Glutamatergic neuron (in vitro differentiated cells): ENCODE results near the gene DLG1. TPM values are rescaled to one million over a fixed set of nuclear protein-coding genes. Genes with fewer than 3 reads are reported as not detected.

Source experiments
- DNase-seq: peaks from one replicate; pipeline ENCODE4 v3.0.0; 2022
- H3K27ac Mint-ChIP-seq: one replicate; pipeline ENCODE4 v1.8.0; 2020; ENCODE audit warnings: mild to moderate bottlenecking, mixed read lengths, inconsistent platforms; ENCODE audit not compliant: unreplicated experiment
- H3K27me3 Mint-ChIP-seq: one replicate; pipeline ENCODE4 v1.8.0; 2020; ENCODE audit warnings: mild to moderate bottlenecking, moderate library complexity, mixed read lengths, inconsistent platforms; ENCODE audit not compliant: unreplicated experiment
- H3K36me3 Mint-ChIP-seq: one replicate; pipeline ENCODE4 v1.8.0; 2020; ENCODE audit warnings: mild to moderate bottlenecking, mixed read lengths, inconsistent platforms; ENCODE audit not compliant: unreplicated experiment
- H3K4me1 Mint-ChIP-seq: one replicate; pipeline ENCODE4 v1.8.0; 2020; ENCODE audit warnings: mild to moderate bottlenecking, low read depth, mixed read lengths, inconsistent platforms; ENCODE audit not compliant: unreplicated experiment
- H3K4me3 Mint-ChIP-seq: one replicate; pipeline ENCODE4 v1.8.0; 2020; ENCODE audit warnings: mild to moderate bottlenecking, mixed read lengths, inconsistent platforms; ENCODE audit not compliant: unreplicated experiment
- H3K9me3 Mint-ChIP-seq: one replicate; pipeline ENCODE4 v1.8.0; 2020; ENCODE audit warnings: mild to moderate bottlenecking, moderate library complexity, mixed read lengths, inconsistent platforms; ENCODE audit not compliant: unreplicated experiment
- total RNA-seq: library from RNA; stranded (reverse); fragmentation: NEBNext Ultra II Directional; extraction: Animal tissue kit (Norgen Biotek cat#: 25700); gene quantifications from one replicate; pipeline ENCODE4 v1.2.1, GENCODE V29; 2021; ENCODE audit not compliant: unreplicated experiment
- TF ChIP-seq, protein P1 (sequence below): fragments of 200-600 bp; sonication (generic); IDR thresholded peaks from one replicate; pipeline ENCODE4 v1.5.0; 2021; ENCODE audit not compliant: partially characterized antibody, unreplicated experiment

DLG1 gene
- total RNA-seq, 1 donor from 2014 or later, result 66.0 TPM

DNA sequence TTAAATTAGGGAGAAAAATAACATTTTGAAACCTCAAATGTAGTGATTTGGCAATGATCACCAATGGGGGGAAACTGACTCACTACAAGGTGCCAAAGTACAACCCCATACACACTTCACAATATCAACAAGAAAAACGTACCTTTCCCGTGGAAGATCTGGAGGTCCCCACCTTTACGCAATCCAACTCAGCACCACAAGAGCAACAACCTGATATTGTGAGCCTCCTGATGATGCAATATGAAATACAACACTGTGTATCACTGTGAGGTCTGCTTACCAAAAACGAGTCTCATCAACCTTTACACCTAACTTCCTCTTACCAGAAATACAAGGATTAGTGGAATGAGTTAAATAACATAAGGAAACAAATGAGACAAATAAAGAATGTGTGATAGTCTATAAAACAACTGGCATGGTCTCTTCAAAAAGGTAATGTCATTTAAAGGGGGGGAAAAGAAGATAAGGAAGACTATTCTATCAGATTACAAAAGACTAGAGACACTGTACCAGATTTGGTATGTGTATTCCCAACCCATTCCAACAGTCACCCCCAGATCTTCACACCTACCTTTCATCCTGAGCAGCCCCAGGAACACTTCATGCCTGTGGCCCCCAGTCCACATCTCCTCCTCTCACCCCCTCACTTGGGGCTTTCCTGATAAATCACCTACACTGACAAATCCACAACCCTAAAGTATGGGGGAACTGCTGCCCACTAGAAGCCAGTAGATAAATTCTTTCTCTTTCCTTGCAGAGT is 27.7 kb downstream of the DLG1 start:
- DNase-seq, result no peak
- no peak overlapping the region for H3K4me3 Mint-ChIP-seq
- peaks cover 2% of the 10 kb centered on the region for H3K4me1 Mint-ChIP-seq
- TF ChIP-seq, protein P1, sequence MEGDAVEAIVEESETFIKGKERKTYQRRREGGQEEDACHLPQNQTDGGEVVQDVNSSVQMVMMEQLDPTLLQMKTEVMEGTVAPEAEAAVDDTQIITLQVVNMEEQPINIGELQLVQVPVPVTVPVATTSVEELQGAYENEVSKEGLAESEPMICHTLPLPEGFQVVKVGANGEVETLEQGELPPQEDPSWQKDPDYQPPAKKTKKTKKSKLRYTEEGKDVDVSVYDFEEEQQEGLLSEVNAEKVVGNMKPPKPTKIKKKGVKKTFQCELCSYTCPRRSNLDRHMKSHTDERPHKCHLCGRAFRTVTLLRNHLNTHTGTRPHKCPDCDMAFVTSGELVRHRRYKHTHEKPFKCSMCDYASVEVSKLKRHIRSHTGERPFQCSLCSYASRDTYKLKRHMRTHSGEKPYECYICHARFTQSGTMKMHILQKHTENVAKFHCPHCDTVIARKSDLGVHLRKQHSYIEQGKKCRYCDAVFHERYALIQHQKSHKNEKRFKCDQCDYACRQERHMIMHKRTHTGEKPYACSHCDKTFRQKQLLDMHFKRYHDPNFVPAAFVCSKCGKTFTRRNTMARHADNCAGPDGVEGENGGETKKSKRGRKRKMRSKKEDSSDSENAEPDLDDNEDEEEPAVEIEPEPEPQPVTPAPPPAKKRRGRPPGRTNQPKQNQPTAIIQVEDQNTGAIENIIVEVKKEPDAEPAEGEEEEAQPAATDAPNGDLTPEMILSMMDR, result no peak
- H3K9me3 Mint-ChIP-seq, result no peaks in the 10 kb centered on the region
- no peak overlapping the region for H3K27ac Mint-ChIP-seq
- peaks cover 5% of the 10 kb centered on the region for H3K36me3 Mint-ChIP-seq
- H3K27me3 Mint-ChIP-seq, result no peaks in the 10 kb centered on the region

DNA sequence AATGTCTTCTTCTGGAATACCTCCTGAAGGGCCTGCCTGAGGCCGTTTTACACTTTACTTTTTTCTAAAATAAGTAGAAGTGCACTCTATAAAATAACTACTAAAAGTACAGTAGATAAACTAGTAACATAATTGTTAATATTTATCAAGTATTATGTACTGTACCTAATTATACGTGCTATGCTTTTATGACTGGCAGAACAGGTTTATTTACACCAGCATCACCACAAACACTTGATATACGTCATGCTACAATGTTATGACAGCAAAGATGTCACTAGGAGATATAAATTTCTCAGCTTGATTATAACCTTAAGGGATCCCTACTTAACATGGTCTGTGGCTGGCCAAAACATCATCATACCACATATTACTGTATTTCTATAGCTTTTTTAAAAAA is 29.4 kb downstream of the DLG1 start:
- H3K27me3 Mint-ChIP-seq, result no peaks in the 10 kb centered on the region
- peaks cover 5% of the 10 kb centered on the region for H3K4me1 Mint-ChIP-seq
- TF ChIP-seq, protein P1, result no peak
- no peak for DNase-seq
- H3K4me3 Mint-ChIP-seq, result no peak overlapping the region
- H3K9me3 Mint-ChIP-seq, result no peaks in the 10 kb centered on the region
- H3K36me3 Mint-ChIP-seq, result peaks cover 5% of the 10 kb centered on the region
- no peak overlapping the region for H3K27ac Mint-ChIP-seq

DNA sequence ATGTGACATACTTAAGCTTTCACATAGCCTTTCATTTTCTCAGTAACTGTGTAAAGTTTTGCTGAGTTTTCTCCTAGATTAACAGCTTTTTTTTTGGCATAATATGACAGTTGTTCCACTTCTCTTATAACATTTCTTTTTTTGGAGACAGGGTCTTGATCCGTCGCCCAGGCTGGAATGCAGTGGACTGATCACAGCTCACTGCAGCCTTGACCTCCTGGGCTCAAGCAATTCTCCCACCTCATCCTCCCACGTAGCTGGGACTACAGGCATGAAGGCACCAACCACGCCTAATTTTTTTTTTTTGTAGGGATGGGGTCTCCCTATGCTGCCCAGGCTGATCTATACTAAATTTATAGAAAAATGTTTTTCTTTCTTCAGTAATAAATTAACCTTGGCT is 30.1 kb downstream of the DLG1 start:
- TF ChIP-seq, protein P1, result no peak
- H3K4me3 Mint-ChIP-seq, result no peak overlapping the region
- no peaks in the 10 kb centered on the region for H3K27me3 Mint-ChIP-seq
- DNase-seq, result no peak
- H3K4me1 Mint-ChIP-seq, result peaks cover 5% of the 10 kb centered on the region
- H3K36me3 Mint-ChIP-seq, result peaks cover 5% of the 10 kb centered on the region
- H3K27ac Mint-ChIP-seq, result no peak overlapping the region
- H3K9me3 Mint-ChIP-seq, result no peaks in the 10 kb centered on the region

DNA sequence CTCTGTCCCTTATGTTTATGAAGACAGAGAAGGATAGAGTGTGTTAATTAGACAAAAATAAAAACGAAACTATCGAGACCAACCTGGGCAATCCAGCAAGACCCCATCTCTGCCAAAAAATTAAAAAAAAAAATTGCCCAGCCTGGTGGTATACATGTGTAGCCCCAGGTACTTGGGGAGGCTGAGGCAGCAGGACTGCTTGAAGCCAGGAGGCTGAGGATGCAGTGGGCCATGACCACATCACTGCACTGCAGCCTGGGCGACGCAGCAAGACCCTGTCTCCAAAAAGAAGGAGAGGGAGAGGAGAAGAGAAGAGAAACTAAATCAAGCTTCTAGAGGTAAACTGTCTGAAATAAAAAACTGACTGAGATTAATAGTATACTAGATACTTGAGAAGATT is 32.1 kb downstream of the DLG1 start:
- no peak overlapping the region for H3K27ac Mint-ChIP-seq
- H3K9me3 Mint-ChIP-seq, result no peaks in the 10 kb centered on the region
- H3K4me1 Mint-ChIP-seq, result peaks cover 7% of the 10 kb centered on the region
- no peaks in the 10 kb centered on the region for H3K27me3 Mint-ChIP-seq
- H3K4me3 Mint-ChIP-seq, result no peak overlapping the region
- no peak for DNase-seq
- TF ChIP-seq, protein P1, result no peak
- peaks cover 5% of the 10 kb centered on the region for H3K36me3 Mint-ChIP-seq

DNA sequence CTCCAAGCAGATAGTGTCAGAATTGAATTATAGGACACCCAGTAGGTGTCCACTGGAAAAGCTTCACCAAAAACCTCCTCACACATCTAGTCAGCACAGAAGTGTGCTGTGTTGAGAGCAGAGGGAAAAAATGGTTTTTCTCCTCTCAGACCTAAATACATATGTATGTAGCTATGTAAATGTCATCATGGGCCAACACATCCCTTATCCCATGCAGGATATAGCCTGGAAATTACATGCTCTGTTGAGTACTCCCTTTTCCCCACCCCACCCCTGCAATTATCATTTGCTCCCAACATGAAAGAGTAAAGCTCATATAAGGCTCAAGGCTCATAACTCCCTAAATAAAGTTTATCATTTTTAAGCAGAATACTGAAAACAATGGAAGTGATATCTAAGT is 35.7 kb downstream of the DLG1 start:
- H3K9me3 Mint-ChIP-seq, result no peaks in the 10 kb centered on the region

More for the DNA sequence above, 35.7 kb downstream of the DLG1 start:
- TF ChIP-seq, protein P1, result no peak
- Mint-ChIP-seq H3K27ac (no peak overlapping the region), H3K4me3 (no peak overlapping the region), H3K27me3 (no peaks in the 10 kb centered on the region), H3K36me3 (peaks cover 5% of the 10 kb centered on the region), H3K4me1 (peaks cover 14% of the 10 kb centered on the region)
- no peak for DNase-seq
